ENCODE data around the gene SMTNL2.

SMTNL2 gene

DNA sequence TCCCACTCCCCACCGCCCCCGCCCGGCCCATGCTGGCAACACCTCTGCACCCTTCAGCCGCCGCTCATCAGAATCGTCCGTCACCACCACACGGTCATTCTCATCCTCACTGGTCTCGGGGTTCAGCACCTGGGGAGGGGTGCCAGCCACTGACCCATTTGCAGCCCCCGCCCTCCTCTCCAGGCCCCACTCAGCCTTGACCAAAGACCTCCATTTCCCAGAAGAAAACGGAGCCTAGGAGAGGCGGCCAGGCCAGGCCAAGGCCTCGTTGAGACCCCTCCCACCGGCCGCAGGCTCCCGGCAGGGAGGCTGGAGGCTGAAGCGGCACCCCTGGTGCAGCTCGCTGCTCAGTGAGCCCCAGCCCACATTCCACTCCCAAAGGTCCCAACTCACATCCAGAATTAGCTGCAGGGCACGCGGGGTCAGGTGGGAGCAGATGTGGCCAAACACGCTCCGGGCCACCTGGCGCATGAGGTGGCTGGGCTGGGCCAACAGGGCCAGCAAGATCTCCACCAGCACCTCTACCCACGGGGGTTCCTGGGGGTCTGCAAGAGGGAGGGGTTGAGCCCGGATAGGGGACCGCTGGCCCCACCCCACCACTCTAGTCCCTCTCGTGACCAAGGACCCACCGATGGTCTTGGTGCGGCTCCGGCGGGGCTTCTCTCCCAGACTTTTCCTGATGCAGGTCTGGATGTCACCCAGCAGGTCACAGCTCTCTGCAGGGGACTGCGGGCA, 38.9 kb upstream of the SMTNL2 start:
- no peak for DNase-seq

DNA sequence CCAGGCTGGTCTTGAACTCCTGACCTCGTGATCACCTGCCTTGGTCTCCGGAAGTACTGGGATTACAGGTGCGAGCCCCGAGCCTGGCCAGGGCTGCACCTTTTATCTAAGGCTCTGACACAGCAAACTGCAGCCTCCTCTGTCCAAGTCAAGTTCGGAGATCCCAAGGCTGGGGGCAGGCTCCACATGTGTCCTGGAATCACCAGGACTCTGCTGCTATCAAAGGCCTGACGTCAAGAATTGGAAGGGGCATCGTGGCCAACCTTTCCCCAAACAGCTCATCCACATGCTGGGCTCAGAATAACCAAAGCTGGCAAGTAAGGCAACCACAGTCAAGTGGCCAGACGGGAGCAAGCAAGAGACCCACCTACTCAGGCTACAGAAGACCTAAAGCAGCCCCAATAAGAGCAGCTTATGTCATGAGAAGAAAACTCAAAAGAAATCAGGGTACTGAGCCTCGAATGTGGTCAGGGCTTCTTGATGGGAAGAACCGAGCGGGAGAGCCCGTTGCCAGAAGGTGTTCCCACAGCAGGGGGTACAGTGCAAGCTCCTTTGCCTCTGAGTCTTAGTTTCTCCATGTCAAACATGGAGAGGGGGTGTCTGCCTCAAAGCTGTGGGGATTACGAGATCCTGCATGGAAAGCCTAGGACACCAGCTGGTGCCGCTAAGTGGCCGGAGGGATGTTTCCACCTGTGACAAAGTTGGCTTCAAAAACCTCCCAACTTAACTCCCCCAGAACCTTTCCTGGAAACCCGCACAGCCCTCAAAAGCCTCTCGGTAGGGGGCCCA, 37.0 kb upstream of the SMTNL2 start:
- no peak for DNase-seq

DNA sequence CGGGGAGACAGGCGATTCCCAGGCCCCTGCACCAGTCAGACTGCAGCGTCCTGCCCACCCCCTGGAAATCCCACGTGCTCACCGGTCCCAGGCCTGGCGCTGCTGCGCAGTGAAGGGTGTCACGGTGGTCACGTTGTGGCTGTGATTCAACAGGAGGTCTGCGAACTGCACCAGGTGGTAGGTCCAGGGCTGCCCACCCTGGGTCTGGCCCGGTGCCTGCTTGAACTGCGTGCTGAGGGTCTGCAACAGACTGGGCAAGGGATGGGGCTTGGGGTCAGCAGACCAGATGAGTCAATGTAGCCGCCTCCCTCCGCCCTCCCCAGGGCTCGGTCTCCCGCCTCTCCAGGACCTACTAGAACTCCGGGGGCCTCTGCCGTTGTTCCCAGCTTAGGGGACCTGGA, 36.3 kb upstream of the SMTNL2 start:
- no peak for DNase-seq

DNA sequence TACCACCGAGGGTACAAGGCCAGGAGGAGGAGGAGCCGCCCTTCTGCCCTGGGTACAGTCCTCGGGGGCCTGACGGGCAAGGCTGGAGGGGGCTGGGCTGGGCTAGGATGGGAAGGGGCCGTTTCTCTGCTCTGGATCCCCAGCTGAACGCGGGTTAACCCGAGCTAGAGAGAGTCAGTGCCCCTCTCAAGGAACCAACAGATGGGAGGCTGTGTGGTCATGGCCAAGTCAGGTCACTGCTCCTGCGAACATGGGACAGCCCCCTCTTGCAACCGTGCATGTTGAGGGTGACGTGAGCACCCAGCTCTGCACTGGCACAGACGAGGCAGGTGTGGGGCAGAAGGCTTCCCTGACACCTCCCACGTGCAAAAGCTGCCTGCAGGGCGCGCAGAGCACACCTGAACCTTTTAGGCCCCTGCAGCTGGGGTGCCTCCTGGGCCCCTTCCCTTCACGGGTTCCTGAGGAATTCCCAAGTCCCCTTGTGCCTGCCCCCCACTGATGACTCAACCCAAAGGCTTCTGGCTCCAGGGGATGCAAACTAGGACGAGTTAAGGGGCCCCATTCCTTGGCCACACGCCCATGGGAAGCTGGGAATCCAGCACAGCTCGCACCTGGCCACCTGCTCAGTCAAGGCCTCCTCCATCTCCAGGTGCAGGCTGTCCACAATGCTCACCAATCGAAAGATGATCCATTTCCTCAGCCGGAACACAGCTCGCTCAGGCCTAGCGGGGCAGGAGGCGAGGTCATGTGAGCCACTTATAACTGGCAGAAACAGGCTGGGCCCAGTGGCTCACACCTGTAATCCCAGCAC, 35.4 kb upstream of the SMTNL2 start:
- no peak for DNase-seq

DNA sequence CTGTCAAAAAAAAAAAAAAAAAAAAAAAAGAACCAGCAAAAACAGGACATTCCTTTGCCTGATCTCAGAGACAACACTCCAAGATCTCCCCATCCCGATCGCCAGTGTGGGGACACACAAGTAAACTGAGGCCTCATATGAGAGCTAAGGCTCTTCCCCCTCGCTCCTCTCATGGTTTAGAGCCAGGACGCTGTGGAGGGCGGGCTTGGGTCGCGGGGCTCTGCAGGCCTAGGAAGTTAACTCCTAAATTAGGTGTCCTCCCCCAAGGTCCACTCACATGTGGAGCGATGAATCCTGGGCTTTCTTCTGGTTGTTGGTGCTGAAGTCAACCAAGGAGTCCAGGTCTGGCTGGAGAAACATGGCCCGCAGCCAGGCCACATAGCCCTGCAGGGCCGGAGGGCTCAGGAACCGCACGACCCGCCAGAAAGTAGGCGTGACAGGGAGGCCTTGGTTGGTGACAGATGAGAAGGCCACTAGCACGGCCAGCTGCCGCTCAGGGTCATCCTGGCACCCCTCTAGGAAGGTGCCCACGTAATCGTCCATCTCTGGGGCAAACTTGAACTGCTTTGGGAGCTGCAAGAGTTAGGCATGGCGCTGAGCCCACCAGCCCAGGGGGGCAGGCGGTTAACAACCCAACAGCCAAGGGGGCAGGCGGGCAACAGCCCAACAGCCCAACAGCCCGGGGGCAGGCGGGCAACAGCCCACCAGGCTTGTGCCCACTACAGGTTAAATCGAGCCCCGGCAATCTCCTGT, 34.4 kb upstream of the SMTNL2 start:
- no peak for DNase-seq

DNA sequence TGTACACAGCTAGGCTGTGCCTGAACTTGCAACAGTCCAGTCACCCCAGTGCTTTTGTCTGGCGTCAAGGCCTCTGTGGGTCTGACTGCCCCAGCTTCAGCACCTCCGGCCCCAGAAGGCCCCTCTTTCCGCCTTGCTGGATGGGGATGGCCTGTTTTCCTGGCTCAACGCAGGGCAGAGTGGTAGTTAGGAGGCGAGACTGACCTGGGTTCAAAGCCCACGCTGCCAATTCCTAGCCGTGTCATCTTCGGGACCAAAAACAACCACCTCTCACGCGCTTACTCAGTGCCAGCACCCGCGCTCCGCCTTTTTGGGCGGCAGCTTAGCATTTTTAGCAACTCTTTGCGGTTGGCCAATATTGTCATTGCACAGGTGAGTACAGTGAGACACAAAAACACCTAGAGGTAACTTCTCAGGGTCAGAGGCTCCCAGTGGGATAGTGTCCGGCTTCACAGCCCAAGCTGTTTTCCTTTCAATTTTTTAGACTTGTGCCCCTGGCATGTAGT, 33.7 kb upstream of the SMTNL2 start:
- DNase-seq, result no peak

DNA sequence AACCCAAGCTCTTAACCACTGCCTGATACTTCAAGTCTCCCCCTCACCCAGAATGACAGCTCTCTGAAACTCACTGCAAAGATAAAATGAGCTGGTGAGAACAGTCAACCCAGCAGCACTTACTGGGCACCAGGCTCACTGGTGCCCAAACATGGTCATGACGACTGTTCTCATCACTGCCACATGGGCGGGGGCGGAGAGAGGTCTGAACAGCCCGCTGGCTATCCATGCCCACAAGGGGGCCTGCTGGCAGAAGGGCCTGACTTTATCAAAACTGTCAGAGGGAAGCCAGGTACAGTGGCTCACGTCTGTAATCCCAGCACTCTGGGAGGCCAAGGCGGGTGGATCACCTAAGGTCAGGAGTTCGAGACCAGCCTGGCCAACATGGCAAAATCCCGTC, 33.2 kb upstream of the SMTNL2 start:
- DNase-seq, result peak; percentile 30

DNA sequence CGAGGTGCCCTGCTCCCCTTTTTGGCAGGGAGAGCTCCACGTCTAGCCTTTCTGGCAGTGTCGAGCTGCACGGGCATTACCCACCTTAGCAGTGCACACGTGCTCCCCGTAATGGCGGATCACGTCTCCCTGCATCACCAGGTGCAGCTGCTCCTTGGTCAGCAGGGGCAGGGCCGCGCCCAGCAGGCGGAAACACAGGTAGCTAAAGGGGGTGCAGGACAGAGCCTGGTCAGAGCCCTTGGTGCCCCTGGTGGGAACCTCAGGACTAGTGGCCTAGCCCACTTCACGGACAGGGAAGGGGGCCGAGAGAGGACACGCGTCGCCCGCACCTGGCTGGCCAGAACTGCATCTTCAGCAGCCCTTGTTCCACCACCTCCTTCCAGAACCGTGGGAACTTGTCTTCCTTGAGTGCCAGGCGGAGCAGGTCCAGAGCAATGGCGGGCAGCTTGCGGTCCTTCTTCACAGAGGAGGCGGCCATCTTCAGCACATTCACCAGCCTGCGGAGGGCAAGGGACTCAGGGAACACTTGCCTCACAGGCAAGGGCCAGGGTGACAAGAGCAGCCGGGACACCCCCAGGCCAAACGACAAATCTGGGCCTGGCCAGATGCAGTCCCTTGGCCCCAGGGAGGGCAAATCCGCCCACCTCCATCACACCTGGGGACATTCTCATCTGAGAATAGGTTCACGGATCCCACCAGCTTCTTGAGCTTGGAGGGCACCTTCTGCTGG, 32.4 kb upstream of the SMTNL2 start:
- no peak for DNase-seq

DNA sequence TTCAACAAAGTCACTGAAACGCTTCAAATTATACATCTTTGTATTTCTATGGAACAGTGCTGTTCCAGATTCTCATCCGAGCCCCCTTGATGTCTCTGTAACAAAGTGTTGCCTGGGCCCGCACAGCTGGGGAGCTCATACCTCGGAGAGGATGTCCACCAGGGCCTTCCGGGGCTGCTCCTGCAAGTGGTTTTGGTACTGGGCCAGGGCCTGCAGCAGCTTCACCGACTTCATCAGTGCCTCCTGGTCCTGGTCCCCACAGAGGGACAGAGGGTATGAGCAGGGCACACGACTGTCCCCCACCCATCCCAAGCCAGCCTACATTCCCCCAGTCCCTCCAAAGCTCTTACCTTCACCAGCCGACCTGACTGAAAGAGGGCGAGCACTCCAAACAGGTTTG, 30.7 kb upstream of the SMTNL2 start:
- DNase-seq, result no peak

DNA sequence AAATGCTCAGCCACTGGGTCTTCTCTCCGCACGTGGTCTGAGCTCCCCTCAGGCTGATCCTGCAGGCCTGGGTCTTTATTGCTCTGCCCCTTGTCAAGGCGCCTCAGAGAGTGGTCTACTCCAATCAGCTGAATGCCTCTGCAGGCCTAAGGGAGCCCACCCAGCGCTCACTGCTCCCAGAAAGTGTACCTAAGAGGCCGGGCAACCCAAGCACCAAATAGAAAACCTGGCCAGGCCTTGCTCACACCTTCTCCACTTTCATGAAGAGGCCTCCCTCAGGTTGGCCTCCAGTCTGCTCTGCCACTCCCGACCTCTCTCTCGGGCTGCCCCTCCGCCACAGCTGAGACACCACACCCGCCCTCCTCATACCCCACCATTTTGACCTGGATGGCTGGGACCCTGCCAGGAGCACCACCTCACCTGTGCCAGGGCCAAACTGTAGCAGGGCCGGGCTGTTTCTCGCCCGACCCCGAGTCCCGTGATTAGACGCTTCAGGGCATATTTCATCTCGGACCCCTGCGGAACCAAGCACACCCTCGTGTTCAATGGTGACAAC, 29.8 kb upstream of the SMTNL2 start:
- DNase-seq, result no peak

DNA sequence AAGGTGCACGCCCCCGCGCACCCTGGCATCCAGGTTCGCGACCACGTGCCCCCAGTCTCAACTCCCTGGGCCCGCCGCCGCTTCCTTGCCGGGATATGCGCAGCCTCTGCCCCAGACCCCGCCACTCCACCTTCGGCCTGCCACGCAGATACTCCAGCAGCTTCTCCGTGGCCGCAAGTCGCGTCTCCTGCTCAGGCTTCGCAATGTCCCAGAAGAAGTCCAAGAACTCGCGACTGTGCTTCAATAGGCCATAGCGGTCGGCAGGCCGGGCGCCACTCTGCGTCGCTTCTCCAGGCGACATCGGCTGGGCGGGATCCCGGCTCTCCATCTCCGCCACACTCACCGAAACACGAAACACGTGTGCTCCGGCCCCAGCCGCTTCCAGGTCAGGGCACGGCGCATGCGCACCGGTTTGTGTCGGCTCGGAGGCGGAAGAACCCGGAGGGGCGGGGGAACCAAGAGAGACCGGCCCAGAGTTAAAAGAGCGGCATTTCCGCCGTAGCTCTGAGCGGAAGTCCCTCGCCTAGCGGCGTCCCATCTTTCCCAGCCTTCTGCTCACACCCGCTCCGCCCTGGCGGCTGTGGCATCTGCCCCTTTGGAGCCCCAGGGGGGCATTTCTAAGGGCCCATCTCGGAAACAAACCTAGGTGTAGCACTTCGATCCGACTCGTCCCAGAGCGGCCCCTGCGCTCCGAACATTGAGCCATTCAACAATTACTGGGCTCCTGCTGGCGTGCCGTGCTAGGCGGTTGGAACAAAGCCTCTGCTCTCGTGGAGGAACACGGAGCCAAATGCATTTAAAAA, 29.1 kb upstream of the SMTNL2 start, which contains the start of gene MYBBP1A:
MYBBP1A (minus strand) TSS at position 388 of the 803 bp plus-strand sequence; CDS start at position 328, 60 bp downstream.
- peak; percentile 97 for DNase-seq

DNA sequence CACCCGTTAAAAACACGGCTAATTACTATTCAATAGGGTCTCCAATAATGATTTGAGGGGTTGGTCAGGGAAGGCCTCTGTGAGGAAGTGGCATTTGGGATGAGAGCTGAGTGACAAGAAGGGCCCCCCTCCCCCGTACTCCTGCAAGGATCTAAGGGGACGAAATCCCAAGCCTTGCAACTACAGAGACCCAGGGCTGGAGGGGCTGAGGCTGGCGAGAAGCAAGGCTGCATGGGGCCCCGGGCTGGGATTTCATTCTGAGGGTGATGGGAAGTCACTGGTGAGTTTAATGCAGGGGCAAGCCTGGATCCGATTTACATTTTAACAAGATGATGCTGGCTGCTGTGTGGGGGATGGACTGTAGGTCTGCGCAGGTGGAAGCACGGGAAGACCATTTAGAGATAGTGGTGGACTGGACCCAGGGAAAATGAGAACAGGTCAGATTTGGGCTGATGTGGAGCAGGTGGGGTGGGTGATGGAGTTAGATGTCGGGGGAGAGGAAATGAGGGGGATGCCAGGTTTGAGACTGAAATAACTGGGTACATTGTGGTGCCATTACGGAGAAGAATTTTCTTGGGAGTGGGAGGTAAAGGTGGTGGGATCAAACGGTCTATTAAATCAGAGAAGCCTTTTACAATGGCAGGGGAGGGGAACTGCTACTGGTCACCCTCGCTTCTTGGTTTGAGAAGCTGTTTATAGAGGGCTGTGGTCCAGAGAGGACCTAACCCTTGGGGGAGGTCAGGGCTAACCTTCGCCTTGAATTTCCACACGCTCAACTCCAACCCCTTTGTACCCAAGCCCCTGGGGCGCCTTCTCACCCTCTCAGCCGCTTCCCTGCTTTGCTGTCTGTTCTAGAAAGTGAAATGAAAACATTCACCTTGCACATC, 28.2 kb upstream of the SMTNL2 start:
- no peak for DNase-seq

DNA sequence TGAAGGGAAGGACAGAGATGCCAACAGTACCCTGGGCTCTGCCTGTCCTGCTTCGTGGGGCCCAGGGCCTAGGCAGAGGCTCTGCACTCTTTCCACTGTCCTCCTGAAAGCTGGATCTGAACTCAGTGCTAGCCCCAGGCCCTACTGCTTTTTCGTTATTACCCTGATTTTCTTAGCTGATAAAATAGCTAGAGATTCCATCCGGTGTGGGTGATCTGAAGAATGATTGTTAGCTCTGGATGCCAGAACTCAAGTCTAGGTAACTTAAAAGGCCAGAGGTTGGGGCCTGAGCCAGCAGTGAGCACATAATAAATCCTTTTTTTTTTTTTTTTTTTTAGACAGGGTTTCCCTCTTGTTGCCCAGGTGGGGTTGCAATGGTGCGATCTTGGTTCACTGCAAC, 27.3 kb upstream of the SMTNL2 start:
- DNase-seq, result no peak

DNA sequence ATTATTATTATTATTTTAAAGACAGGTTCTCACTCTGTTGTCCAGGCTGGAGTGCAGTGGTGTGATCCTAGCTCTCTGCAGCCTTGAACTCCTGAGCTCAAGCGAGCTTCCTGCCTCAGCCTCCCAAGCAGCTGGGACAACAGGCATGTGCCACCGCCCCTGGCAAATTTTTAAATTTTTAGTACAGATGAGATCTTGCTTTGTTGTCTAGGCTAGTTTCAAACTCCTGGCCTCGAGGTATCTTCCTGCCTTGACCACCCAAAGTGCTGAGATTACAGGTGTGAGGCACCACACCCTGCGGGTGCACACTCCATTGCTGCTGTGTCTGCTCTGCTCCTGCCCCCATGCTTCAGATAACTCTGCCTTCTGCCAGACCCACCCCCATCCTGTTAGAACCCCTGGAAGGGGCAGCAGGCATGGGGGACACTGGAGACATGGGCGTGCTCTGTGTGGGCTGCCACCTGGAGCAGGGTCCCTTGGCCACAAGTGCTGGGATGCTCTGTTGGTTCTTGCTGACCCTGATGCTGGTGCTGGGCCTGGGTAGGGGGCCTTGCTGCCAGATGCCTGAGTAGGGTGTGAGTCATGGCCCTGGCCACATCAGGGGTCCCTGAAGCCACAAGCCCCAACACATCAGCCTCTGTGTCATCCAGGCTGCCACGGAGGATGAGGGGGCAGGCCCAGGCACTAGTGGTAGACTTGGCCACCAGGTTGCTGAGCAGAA, 26.5 kb upstream of the SMTNL2 start:
- DNase-seq, result no peak

DNA sequence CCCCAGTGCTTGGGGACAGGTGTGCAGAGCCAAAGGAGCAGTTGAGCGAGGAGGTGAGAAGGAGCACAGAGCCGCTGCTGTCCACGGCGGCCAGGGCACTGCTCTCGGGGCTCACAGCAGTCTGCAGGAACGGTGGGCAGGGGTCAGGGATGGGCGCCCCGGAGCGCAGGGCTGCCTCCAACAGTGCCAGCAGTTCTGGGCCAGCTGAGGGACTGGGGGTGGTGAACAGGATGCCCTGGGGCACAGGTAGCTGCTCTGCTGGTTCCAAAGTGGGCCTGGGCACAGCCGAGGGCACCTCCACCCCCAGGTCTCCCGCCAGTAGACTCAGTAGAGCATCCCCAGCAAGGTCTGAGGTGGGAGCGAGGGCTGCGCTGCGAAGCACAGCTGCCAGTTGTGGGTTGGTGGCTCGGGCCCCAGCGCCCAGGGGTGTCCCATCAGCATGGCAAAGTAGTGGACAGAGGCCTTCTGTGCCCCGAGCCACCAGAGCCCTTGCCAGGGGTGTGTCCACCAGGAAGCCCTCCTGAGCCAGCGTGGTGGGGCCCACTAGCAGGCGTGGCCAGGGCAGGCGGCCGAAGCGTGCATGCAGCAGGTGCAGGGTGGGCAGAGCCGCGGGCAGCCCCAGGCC, 25.9 kb upstream of the SMTNL2 start:
- no peak for DNase-seq

DNA sequence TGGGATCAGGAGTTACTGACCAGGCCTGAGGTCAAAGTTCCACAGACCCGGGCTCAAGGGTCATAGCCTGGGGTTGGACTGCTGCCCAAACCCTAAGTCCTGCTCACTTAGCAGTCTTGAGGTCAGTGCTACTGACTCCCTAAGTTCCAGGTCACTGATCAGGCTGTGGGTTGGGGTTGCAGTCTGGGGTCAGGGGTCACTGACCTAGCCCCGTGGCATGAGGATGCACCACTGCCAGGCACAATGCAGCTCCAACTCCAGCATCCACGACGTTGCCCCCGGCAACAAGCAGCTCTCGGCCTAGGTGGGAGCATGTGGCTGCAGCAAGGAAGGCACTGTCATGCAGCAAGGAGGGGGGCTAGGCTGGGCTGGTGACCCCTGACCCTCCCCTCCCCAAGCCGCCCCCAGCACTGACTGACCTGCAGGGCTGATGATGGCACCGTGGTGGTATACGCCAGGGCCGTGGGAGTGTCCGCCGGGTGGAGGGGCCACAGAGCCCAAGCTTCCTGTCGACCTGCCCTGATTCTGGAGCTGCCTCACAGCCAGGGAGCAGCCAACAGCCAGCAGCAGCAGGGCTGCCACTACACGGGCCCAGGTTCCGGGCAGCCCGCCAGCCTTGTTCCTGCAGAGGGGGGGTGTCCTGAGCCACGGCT, 25.1 kb upstream of the SMTNL2 start:
- DNase-seq, result no peak

DNA sequence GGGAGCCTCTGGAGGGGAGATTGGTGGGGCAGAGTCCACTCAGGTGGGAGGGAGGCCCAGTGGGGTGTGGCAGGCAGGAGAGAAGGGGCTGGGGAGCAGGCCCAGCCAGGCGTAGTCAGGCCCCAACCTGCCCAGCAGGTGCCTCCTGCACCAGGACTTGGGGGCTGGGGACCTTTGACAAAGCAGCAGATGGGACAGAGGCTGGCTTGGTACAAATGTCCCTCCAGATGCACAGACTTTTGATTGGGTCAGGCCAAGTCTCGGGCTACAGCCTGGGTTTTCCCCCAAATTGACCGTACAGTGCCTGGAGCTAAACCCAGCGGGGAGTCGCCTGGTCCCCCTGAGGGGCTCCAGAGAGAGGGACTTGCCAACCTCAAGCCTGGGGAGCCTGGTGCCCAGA, 24.4 kb upstream of the SMTNL2 start:
- DNase-seq, result no peak

DNA sequence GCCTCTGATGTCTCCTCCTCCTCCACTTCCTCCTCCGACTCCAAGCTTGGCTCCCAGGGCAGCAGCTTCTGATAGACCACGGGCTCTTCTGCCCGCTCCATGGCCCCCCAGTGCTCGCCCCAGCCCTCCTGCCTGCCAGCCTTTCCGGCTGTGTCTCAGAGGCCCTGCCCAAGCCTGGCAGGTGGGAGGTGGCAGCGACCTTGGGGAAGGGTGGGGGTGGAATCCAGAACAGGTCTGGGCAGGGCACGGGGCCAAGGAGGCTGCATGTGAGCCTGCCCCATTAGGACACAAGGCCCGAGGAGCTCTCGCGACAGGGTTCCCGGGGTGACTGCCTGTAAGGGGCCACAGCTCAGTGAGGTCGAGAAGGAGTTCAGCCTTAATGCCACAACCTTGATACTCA, 23.9 kb upstream of the SMTNL2 start, which contains the start of gene GGT6:
GGT6 (minus strand) TSS at position 157 of the 400 bp plus-strand sequence; CDS start at position 101, 56 bp downstream.
- DNase-seq, result no peak
